Measurements from ENCODE around the gene SMIM1.

GRCh38 chr1:3774946-3775489, 2.5 kb downstream of the SMIM1 start:
- TF ChIP-seq CTCF (IDR thresholded peaks at IDR 0.05): no peak
- no peak for TF ChIP-seq ZSCAN20 (CRISPR knock-in tag; IDR thresholded peaks at IDR 0.05)
